Sigmoid colon (tissue), 7 donors: ENCODE data around the gene ATP10D. TPM values are rescaled to one million over a fixed set of nuclear protein-coding genes. Genes with fewer than 3 reads are reported as not detected.
A peak's percentile ranks its signal among the peaks of the same experiment; 100 is the strongest.

ENCODE experiments used
- DNase-seq: peaks from one replicate; pipeline ENCODE4 v3.0.0-alpha.2; 2019
- H3K27ac ChIP-seq, 4 donors: fragments of 200-600 bp; sonication (generic); one replicate each; pipeline ENCODE4 v1.5.1; 2016 to 2019; ENCODE audit warnings: mild to moderate bottlenecking in 1 of 4
- H3K27me3 ChIP-seq, 3 donors: fragments of 200-600 bp; sonication (generic); one replicate each; pipeline ENCODE4 v1.5.1; 2019; ENCODE audit warnings: mild to moderate bottlenecking in 1 of 3
- H3K36me3 ChIP-seq, 4 donors: fragments of 200-600 bp; sonication (generic); one replicate each; pipeline ENCODE4 v1.5.1; 2016 to 2019
- H3K4me1 ChIP-seq, 4 donors: fragments of 200-600 bp; sonication (generic); one replicate each; pipeline ENCODE4 v1.5.1; 2017 to 2019
- H3K4me3 ChIP-seq, 4 donors: fragments of 200-600 bp; sonication (generic); one replicate each; pipeline ENCODE4 v1.5.1; 2017 to 2019; ENCODE audit warnings: mild to moderate bottlenecking in 2 of 4, moderate library complexity in 1 of 4
- H3K9me3 ChIP-seq, 4 donors: fragments of 200-600 bp in 3 of 4; sonication (generic) in 3 of 4; one replicate each; pipeline versions ENCODE4 v1.5.1 to v1.6.1; 2013 to 2019
- EP300 ChIP-seq, 4 donors: sonication (generic); formaldehyde crosslinking; IDR thresholded peaks; one replicate each; pipeline ENCODE4 v1.6.1; 2017; ENCODE audit warnings: antibody characterized with exemption in 4 of 4
- POLR2A ChIP-seq, 2 donors: fragments of 450-650 bp; IDR thresholded peaks; one replicate each; pipeline ENCODE4 v1.6.1; 2016; ENCODE audit warnings: antibody characterized with exemption in 2 of 2, mild to moderate bottlenecking in 2 of 2, moderate library complexity in 2 of 2
- POLR2AphosphoS5 ChIP-seq, 4 donors: sonication (generic); formaldehyde crosslinking; IDR thresholded peaks; one replicate each; pipeline ENCODE4 v1.6.1; 2017; ENCODE audit warnings: antibody characterized with exemption in 4 of 4
- WGBS, 2 donors: extraction: QIAGEN DNeasy Blood & Tissue Kit; methylation state at CpG; one replicate each; pipeline ENCODE4 v1.1.7; 2013; 5-methylcytosine and 5-hydroxymethylcytosine counted together
- intact Hi-C: fragments of 100-400 bp; cut with DNase I; formaldehyde crosslinking; loops from one replicate; pipeline ENCODE4 v1.15.1; 2023
- polyA plus RNA-seq, 3 donors: library from polyadenylated mRNA; stranded (reverse); fragments of 200-250 nt; gene quantifications; one replicate each; pipeline ENCODE4 v1.2.3, GENCODE V29; 2013
- total RNA-seq, 4 donors: library from RNA; depleted of rRNA; stranded (reverse); fragments of >200 nt; gene quantifications; one replicate each; pipeline ENCODE4 v1.1.0, GENCODE V29; 2016
- TF ChIP-seq, protein P1 (sequence below), 4 experiments: fragments of 450-650 bp in 3 of 4; fragments of 200-600 bp in 1 of 4; IDR thresholded peaks; one replicate each; pipeline ENCODE4 v1.5.1; 2016 to 2019; ENCODE audit warnings: antibody characterized with exemption in 4 of 4, mild to moderate bottlenecking in 3 of 4, moderate library complexity in 2 of 4
- donor health status: healthy with polysubstance abuse.
- donor health status: Bipolar disorder and iron deficiency.
- donor health status: healthy.

Gene ATP10D
- total and polyA plus RNA-seq, 7 donors: 0.60 to 21.0 (median 16.8) TPM

DNA sequence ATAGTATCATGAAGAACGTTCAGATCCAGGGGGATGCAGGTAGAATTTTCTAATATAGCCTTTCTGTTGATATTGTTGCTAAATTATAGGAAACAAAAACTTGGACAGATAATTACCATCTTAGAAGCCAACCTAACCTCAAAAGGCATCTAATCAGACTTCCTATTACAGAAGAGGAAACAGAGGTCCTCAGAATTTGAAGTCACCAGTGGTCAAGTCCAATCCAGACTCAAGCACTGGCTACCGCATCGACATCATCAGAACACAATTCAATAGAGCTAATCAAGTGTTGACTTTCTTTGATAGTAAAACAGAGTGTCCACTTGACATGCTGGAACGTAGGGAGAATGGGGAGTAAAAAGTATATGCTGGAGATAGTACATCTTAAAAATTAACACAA lies 10.3 kb upstream of the ATP10D start:
- peaks cover 0 to 4% (median 0%) of the 10 kb centered on the region in 4 donors for H3K4me1 ChIP-seq
- no peaks in the 10 kb centered on the region for H3K27me3 ChIP-seq
- H3K36me3 ChIP-seq: no peaks in the 10 kb centered on the region
- TF ChIP-seq POLR2A (IDR thresholded peaks at IDR 0.05) (no peak), EP300 (IDR thresholded peaks at IDR 0.05) (no peak), POLR2AphosphoS5 (IDR thresholded peaks at IDR 0.05) (no peak)
- TF ChIP-seq, protein P1, sequence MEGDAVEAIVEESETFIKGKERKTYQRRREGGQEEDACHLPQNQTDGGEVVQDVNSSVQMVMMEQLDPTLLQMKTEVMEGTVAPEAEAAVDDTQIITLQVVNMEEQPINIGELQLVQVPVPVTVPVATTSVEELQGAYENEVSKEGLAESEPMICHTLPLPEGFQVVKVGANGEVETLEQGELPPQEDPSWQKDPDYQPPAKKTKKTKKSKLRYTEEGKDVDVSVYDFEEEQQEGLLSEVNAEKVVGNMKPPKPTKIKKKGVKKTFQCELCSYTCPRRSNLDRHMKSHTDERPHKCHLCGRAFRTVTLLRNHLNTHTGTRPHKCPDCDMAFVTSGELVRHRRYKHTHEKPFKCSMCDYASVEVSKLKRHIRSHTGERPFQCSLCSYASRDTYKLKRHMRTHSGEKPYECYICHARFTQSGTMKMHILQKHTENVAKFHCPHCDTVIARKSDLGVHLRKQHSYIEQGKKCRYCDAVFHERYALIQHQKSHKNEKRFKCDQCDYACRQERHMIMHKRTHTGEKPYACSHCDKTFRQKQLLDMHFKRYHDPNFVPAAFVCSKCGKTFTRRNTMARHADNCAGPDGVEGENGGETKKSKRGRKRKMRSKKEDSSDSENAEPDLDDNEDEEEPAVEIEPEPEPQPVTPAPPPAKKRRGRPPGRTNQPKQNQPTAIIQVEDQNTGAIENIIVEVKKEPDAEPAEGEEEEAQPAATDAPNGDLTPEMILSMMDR (IDR thresholded peaks at IDR 0.05): no peak
- H3K27ac ChIP-seq: no peak overlapping the region
- no peak for DNase-seq
- H3K4me3 ChIP-seq: no peak overlapping the region
- no peaks in the 10 kb centered on the region for H3K9me3 ChIP-seq
- 86 to 90% methylated on average over 4 of the region's 4 CpGs for WGBS, 2 donors
- intact Hi-C loops: no loop called here

DNA sequence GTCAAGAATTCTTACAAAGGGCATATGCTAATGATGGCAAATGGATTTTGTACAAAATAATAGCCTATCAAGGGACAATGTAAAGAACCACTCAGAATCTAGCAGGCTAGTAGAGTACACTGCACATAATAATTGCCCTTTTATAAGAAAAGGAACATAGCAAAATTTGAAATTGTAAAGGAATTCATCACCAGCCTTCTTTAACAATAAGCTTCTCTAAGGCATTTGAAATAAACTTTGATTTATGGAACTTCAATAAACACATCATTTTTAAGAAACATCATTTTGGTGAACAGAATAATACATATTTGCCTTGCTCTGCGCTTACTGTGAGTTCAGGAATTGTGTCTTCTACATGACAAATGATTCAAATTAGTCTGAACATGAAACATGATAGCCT lies 9.7 kb upstream of the ATP10D start:
- WGBS, 2 donors: 90 to 97% methylated on average over 1 of the region's 1 CpG
- no peaks in the 10 kb centered on the region for H3K27me3 ChIP-seq
- H3K9me3 ChIP-seq: no peaks in the 10 kb centered on the region
- peaks cover 0 to 4% (median 0%) of the 10 kb centered on the region in 4 donors for H3K4me1 ChIP-seq
- no peak for TF ChIP-seq EP300 (IDR thresholded peaks at IDR 0.05)
- TF ChIP-seq POLR2A (IDR thresholded peaks at IDR 0.05): no peak
- TF ChIP-seq, protein P1 (IDR thresholded peaks at IDR 0.05): no peak
- TF ChIP-seq POLR2AphosphoS5 (IDR thresholded peaks at IDR 0.05): no peak
- intact Hi-C loops: no loop called here
- no peak overlapping the region for H3K4me3 ChIP-seq
- no peak for DNase-seq
- H3K36me3 ChIP-seq: no peaks in the 10 kb centered on the region
- no peak overlapping the region for H3K27ac ChIP-seq

DNA sequence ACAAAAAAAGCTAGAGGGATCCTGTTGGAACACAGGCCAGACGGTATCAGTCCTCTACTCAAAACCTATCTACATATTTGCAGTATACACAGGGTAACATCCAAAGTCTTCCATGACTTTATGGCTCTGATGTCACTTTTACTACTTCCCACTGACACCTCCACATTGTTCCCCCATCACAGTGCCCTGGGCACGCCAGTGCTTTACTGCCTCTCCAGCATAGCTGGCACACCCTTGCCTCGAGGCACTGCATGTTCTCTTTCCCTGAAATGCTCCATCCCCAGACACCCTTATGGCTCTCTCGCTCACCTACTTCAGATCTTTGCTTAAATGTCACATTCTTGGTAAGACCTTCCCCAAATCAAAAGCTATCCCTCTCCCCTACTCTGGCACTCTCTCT lies 6.3 kb upstream of the ATP10D start:
- Histone ChIP-seq H3K27ac (no peak overlapping the region), H3K27me3 (no peaks in the 10 kb centered on the region), H3K9me3 (no peaks in the 10 kb centered on the region), H3K4me1 (peaks cover 0 to 4% (median 0%) of the 10 kb centered on the region in 4 donors), H3K4me3 (no peak overlapping the region), H3K36me3 (no peaks in the 10 kb centered on the region)
- TF ChIP-seq POLR2AphosphoS5 (IDR thresholded peaks at IDR 0.05): no peak
- TF ChIP-seq, protein P1 (IDR thresholded peaks at IDR 0.05): no peak
- TF ChIP-seq POLR2A (IDR thresholded peaks at IDR 0.05): no peak
- TF ChIP-seq EP300 (IDR thresholded peaks at IDR 0.05): no peak
- 18 to 68% methylated on average over 4 of the region's 4 CpGs for WGBS, 2 donors
- intact Hi-C loops: no loop called here
- DNase-seq: no peak

DNA sequence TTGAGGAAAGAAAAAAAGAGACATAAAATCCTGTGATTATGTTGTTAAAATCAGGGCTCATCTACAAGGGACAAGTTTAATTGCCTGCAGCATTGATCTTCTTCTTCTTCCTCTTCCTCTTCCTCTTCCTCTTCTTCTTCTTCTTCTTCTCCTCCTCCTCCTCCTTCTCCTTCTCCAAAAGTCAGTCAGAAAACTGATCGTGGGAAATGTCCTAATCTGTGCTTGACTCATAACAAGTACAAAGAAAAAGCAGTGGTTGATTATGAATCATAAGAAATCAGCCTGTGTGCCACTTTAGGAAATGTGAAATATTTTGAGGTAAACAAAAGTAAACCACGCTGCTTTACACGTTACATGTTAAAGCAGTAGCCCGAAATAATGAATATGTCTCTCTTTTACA lies 2.7 kb upstream of the ATP10D start:
- Histone ChIP-seq H3K36me3 (no peaks in the 10 kb centered on the region), H3K27ac (no peak overlapping the region), H3K9me3 (no peaks in the 10 kb centered on the region), H3K27me3 (no peaks in the 10 kb centered on the region), H3K4me1 (peaks cover 0 to 20% (median 9%) of the 10 kb centered on the region in 4 donors), H3K4me3 (no peak overlapping the region)
- 72 to 76% methylated on average over 4 of the region's 4 CpGs for WGBS, 2 donors
- intact Hi-C loops: loop anchor here (10.0 kb wide), 1 partner anchor 862 kb away; the partner anchor contains the start of gene SLAIN2
- DNase-seq: no peak
- TF ChIP-seq EP300 (IDR thresholded peaks at IDR 0.05): no peak
- no peak for TF ChIP-seq POLR2A (IDR thresholded peaks at IDR 0.05)
- no peak for TF ChIP-seq POLR2AphosphoS5 (IDR thresholded peaks at IDR 0.05)
- TF ChIP-seq, protein P1 (IDR thresholded peaks at IDR 0.05): no peak

DNA sequence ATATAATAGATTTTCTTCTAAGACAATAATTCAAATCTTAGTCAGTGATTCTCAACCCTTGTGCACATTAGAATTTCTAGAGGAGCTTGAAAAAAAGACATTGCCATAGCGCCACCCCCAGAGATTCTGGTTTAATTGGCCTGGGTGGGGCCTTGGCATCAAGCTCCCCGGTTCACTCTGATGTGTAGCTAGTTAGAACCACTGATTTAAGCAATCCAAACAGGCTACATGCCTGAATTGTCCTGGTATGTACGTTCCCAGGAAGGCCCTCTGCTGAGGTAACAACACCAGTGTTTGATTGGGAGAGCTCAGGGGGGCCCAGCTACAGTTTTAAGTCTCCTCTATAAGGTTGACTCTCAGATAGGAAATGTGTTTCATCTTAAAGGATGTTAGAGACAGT lies 1.3 kb upstream of the ATP10D start:
- no peaks in the 10 kb centered on the region for H3K9me3 ChIP-seq
- peak overlapping the region; percentile 90 to 94 (median 93) for H3K27ac ChIP-seq
- no peaks in the 10 kb centered on the region for H3K36me3 ChIP-seq
- no peak overlapping the region for H3K4me3 ChIP-seq
- DNase-seq: no peak
- 23 to 75% methylated on average over 3 of the region's 3 CpGs for WGBS, 2 donors
- intact Hi-C loops: loop anchor here (2.0 to 10.0 kb wide), 2 partner anchors 21 to 861 kb away; partner anchors contain the start of genes COMMD8 and SLAIN2
- H3K27me3 ChIP-seq: no peaks in the 10 kb centered on the region
- peaks cover 0 to 22% (median 11%) of the 10 kb centered on the region in 4 donors for H3K4me1 ChIP-seq
- TF ChIP-seq POLR2AphosphoS5 (IDR thresholded peaks at IDR 0.05) (no peak), POLR2A (IDR thresholded peaks at IDR 0.05) (no peak), EP300 (IDR thresholded peaks at IDR 0.05) (no peak)
- TF ChIP-seq, protein P1 (IDR thresholded peaks at IDR 0.05): no peak
